Dedifferentiated amniotic fluid mesenchymal stem cell (primary cell): ENCODE results near the gene GTPBP6.
"Not testable (repeated sequence)": the region's sequence is repeated elsewhere in the genome, so short reads cannot be mapped to it uniquely, and the experiment has no call there.

Experiments used
- DNase-seq: peaks from one replicate; pipeline ENCODE4 v3.0.0-alpha.2; 2016; ENCODE audit errors: extremely low spot score

Gene GTPBP6

DNA sequence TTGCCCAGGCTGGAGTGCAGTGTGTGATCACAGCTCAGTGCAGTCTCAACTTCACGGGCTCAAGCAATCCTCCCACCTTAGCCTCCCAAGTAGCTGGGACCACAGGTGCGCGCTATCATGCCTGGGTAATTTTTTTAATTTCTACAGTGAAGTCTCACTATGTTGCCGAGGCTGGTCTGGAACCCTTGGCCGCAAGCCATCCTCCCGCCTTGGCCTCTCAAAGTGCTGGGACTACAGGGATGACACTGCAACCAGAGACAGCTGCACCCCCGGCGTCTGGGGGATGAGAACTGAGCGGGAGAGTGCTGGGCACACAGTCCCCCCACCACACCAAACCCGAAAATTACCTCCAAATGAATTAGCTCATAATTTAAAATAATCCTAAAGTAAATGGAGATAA, 33.1 kb upstream of the GTPBP6 start:
- DNase-seq: no peak

DNA sequence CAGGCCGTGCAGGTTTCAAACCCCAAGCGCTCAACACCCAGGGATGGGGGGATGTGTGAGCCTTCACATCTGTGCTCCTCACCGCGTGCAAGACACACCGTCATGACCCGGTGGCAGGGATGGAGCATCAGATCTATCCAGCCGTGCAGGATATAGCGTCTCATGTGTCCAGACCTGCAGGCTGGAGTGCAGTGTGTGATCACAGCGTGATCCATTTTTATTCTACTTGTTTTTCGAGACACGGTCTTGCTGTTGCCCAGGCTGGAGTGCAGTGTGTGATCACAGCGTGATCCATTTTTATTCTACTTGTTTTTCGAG, 32.7 kb upstream of the GTPBP6 start:
- DNase-seq: not testable (repeated sequence)

DNA sequence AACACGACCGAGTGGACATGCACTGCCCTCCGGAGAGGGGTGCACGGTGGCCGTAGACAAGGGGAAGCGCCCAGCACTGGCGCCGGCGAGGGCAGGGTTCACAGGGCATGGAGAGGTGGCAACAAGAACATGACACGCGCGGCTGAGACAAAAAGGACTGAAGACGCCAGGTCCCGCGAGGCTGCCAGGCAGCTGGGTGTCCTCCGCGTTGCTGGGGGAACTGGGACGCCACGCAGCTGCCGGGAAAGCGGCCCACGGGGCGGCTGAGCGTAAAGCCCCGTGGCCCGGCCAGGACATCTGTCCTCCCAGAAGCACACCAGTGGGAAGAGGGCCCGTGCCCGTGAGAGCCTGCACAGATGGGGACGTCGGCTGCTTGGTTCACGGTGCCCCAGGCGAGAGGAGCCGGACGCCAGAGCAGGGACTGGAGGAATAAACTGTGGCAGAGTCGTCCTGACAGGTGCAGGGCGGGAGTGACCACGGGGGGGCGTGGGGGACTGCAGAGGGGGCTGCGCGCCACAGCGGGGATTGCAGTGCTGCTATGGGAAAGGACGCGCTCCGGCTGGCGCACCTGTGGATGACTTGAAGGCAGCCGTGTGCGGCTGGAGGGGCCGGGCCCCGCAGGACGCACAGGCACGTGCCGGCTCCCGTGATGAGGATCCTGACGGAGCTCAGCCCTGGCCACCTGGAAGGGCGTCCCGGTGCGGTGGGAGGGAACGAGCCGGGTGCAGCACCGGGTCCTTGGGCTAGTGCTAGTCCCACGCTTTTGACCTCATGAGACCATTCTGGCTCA, 32.1 kb upstream of the GTPBP6 start:
- DNase-seq: no peak

DNA sequence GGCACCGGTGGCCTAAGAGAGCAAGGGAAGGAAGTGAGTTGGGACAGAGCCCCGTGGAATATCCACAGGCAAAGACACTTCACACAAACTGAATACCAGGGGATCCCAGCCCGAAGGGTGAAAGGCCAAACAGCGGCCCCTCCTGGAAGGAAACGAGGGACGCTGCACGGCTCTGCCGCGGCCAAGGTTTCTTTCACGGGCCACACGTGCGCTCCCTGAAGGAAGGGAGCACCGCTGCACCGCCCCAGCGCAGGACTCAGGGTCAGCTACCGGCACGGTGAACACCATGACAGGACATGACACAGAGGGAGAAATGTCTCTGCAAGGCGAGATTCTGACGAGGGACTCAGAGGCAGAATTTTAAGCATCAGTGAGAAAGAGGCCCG, 31.5 kb upstream of the GTPBP6 start:
- DNase-seq: no peak

DNA sequence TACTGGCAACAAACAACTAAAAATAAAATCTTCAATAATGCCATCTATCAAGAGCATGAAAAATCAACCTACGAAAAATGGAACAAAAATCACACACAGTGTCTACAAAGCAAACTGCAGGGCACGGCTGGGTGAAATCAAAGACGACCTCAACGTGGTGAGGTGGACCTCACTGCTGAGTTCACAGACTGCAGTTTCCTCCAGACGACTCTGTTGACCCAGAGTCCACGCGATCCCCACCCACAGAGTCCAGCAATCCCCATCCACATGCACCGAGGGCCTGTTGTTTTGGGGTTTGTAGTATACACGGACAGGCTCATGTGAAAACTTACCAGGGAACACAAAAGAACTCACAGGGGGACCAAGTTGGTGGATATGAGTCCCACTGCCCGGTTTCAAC, 31.1 kb upstream of the GTPBP6 start:
- no peak for DNase-seq

DNA sequence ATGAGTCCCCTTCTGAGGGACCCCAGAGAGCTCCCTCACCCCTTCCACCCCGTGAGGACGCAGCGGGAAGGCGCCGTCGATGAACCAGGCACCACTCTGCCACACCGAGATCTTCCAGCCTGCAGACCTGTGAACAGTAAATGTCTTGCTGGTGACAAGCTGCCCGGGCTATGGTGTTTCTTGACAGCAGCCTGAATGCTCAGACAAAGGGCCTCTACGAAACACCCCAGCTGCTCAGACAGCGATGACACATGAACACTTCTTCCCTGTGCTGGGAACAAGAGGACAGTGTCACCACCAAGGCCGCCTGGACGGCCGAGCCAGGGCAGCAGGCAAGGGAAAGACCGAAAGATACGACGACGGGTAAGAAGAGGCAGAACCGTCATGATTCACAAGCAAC, 30.6 kb upstream of the GTPBP6 start:
- no peak for DNase-seq

DNA sequence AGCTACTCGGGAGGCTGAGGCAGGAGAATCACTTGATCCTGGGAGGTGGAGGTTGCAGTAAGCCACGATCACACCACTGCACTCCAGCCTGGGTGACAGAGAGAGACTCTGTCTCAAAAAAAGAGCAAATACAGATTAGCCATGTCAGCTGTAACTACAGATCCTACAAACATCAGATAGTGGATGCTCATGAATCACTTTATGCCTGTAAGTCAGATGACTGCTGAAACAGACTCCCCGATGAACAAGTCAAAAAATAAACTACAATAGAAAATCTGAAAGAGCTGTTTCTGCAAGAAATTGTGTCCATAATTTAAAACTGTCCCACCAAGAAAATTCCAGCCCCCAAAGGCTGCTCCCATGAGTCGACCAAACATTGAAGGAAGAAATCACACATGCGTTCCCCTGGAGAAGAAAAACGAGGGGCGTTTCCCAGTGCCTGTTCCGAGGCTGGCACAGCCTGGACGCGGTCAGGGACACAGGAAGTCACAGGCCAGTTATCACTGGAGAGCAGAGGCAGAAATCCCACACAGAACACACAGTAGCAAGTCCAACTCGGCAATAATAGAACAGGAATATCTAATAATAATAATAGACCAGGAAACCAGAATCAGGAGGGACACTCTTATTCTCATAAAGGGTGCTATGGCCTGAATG, 30.0 kb upstream of the GTPBP6 start:
- no peak for DNase-seq

DNA sequence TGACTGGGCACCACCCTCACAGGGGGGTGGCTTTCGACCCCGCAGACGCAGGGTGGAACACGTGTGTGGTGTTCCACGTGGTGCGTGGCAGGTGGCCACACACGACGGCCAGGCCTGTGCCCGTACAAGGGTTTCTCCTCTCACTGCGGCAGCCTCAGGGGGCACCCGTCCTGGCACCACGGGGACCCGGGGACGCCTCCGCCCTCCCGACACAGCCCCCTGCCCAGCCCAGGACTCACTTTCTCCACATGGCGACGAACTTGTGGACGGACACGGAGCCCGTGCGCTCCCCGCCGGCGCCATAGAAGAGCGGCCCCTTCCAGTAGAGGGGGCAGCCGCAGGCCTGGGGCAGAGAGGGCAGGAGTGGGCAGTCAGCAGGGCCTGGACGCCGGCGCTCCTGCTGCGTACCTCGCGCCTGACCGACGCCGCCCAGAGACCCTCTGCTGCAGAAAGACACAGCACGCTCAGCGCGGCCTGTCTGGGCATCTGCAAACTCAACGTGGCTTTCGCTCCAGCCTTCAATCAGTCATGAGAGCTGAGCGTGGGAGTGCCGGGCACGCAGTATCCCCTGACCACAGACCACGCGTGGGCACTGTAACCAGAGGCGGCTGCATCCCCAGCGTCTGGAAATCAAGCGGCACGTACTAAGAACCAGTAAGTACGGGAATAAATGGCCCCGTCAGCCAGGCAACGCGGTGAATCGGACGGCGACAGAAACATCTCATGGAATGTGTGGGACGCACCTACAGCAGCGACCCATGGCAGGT, 28.9 kb upstream of the GTPBP6 start:
- DNase-seq: no peak

DNA sequence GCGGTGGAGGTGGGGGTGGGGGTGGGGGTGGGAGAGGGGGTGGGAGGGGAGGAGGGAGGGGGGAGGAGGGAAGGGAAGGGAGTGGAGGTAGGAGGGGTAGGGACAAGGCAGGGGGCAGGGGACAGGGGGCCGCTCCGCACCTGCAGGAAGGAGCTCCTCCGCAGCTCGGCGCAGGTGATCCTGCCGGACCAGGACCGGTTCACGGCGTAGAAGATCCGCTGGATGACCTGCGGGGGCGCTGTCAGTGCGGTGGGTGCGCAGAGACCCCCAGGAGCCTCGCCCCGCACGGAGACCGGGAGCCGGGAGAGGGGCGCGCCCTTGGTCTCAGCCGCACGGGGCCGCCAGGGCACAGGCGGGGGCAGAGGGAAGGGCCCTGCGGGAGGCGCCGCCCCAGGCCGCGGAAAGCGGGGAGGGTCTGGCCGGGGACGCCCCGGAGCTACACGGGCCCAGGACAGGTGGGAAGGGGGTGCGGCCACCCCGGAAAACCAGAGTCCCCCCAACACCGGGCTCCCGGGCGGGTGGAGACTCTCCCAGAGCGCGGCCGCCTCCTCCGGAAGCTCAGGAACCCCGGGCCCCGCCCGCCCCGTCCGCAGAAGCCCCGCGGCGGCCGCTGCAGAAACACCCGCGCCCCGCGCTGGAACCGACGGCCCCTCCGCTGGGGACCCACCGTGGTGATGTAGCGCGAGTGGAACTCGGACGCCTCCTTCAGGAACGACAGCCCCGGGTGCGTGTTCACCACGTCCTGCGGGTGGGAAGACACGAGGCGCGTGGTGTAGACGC, 27.6 kb upstream of the GTPBP6 start:
- no peak for DNase-seq

DNA sequence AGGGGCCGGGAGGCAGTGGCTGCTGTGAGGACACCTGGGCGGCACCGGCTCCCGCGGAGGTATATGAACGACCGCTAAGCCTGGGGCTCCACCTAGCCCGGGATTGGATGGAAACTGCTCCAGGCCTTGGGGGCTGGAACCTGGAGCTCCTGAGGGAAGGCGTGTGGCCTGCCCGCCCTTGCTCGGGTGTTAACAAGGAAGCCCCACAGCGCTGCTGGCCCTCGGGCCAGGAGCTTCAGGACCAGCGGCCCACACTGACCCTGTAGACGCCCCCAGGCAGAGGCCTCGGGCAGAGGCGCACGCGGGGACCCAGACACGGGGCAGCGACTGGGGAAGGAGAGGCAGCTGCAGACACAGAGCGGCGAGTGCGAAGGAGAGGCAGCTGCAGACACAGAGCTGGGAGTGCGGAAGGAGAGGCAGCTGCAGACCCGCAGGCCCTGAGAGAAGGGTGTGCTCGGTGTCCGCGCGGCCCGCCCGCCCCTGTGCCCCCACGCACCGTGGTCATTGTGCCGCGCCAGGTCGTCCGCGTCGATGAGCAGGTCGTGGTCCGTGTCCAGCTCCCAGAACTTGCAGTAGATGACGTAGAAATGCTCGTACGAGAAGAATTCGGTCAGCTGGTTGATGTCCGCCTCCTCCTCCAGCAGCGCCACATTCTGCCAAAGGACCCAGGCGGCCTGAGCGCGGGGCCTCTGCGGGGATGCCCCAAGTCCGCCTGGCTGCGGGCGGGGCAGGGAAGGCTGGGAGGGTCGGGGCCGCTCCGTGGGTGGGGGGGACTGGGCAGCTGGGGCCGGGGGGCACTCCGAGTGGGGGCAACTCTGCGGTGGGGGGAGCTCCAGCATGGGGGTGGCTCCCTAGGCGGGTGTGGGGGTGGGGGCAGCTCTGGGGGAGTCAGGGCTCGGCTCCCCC, 26.7 kb upstream of the GTPBP6 start:
- DNase-seq: no peak

DNA sequence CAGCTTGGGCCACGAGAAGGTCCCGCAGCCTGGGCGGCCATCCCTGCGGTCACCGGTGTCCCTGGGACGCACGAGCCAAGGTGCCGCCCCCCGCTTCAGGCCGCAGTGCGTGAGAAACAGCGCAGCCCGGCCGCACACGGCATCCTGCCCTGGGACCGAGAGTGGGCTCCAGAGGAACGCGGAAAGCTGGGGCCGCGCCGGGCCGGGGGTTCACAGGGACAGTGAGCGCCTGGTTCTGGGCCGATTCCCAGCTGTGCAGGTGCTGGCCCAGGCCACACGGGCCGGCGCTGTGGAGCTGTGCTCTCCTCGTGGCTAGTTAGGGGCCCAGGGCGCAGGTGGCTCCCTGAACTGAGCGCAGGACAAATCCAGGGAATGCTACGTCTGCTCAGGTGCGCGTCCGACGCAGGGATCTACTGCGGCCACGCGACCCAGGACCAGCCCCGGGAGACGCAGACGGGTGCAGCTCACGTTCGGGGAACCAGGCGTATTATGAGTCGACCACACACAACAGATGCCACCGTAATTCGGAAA, 25.8 kb upstream of the GTPBP6 start:
- no peak for DNase-seq

DNA sequence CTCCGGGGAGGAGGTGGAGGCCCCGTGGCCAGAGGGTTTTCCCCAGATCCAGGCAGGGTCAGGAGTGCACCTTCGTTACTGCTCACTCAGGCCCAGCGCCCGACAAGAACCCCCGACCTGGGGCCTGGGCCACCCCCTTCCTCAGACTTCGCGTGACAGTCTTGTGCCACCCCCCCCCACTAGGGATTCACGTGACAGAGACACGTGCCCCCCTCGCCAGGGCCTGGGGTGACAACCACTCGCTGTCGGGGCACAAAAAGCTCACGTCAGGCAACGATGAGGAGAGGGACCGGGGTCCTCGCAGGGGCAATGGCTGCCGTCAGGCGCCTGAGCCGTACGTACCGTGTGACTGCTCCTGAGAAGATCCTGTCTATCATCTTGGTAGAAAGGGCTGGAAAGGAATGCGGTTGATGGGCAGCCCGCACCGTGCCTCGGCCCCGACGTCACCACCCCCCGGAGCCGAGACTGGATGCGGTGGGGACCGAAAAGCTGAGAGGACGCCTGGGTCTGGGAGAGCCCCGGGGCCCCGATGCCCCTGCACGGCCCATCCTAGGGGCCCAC, 23.0 kb upstream of the GTPBP6 start:
- no peak for DNase-seq

DNA sequence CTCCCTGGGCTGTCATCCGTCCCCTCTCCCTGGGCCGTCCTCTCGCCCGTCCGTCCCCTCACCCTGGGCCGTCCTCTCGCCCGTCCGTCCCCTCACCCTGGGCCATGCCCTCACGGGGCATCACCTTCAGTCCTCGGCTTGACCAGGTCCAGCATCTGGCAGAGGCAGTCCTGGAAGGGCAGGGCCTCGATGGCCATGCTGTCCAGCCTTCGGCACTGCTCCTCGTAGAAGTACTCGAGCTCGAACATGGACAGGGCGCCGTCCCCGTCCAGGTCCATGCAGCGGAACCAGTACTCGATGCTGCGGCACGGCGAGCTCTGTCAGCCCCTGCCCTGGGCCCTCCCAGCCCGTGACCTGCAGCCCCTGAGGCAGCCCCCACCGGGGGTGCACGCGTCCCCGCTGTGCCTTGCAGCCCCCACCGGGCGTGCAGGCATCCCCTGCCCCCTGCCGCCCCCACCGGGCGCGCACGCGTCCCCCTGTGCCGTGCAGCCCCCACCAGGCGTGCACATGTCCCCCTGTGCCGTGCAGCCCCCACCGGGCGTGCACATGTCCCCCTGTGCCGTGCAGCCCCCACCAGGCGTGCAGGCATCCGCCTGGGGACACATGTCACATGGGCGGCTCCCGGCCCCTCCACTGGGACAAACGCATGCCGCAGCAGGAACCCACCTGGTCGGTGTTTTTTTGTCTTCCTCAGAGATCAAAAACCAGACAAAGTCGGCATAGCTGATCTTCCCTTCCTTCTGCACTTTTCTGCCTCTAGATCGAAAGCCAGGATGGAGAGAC, 22.2 kb upstream of the GTPBP6 start:
- DNase-seq: no peak

DNA sequence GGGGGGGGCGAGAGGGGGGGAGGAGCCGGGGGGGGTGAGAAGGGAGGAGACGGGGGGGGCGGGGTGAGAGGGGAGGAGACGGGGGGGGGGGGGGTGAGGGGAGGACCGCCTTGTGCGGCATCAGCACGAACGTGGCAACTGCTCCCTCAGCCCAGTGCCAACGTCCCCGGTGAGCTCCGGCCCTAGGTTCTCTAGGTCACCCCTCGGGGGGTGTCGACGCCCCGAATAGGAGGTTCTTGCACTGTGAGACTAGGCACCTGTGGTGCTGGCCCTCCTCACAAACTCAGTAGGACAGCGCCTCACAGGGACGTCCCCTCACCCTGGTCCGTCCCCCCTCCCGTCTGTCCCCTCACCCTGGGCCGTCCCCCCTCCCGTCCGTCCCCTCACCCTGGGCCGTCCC, 21.5 kb upstream of the GTPBP6 start:
- DNase-seq: no peak

DNA sequence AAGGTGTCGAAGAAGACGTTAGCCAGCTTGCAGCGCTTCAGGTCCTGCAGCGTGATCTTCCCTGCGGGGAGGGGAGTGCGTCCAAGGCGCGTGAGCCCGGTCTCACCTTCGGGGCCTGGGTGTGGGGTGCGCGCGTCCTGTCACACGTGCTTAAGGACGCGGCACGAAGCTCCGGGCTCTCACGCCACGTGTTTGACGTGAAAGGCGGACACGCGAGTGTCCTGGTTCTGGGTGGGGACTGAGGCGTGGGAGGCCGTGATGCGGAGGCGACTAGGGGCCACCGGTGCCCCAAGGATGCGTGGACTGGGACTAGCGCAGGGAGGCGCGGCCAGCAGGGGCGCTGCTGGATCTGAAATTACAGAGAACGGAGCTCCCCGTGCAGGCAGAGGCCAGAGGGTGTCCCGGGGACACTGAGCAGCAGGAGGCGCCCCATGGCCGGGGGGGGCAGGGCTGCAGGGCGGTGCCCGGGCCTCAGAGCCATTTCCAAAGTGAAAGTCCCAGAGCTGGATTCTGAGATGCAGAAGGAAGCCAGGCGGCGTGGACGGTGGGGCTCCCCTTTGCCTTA, 20.3 kb upstream of the GTPBP6 start:
- no peak for DNase-seq

DNA sequence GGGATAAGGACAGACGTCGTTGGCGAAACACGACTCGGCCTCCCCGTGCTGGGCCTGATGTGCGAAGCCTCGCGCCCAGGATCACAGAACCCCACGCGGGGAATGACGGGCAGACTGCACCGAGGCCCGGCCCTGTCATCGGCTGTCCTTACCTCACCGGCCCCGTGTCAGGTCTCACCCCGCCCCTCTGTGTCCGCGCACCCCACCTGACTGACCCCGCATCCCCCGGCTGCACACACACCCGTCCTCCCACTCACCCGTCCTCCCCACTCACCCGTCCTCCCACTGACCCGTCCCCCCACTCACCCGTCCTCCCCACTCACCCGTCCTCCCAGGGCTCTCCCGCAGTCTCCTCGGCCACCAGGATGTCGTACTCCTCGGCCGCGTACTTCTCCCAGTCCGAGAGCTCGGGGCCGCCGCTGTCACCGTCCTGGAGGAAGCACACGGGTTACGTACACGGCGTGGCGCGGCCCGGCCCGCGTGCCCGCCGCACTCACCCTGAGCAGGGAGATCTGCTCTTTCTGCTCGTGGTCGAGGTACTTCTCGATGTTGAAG, 19.8 kb upstream of the GTPBP6 start:
- DNase-seq: no peak

DNA sequence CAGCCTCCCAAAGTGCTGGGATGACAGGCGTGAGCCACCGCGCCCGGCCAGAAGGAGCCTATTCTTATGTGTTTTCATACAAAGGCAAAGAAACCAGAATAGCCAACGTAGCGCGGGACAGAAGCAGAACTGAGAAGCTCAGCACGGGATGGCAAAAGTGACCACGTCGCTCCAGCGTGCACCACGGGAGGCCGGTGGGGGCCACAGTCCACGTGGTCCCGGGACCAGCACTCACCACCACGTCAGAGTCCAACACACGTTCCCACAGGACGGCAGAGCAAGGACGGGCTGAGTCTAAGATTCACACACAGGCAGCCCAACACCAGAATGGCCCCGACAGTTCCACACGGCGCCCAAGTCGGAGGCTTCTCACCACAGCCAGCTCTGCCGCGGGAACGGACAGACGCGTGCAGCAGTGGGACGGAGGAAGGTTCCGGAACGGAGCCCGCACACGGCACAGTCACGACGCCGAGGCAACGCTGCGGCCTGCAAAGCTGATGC, 18.8 kb upstream of the GTPBP6 start:
- DNase-seq: no peak

DNA sequence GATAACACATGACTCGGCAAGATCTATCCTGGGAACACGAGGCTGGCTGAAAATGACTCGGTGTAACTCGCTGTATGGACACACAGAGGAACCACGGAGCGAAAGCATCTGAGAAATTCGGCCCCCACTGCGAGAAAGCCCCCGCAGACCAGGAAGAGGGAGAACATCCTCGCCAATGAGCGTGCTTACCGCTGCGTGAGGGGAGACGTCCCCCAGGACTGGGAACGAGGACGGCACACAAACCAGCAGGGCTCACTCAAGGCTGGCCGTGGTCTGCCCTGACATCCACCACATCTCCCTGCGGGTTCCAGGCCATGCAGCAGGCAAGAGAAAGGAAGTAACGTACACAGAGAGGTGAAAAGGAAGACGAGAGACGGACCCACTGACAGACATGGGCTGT, 17.6 kb upstream of the GTPBP6 start:
- DNase-seq: no peak

DNA sequence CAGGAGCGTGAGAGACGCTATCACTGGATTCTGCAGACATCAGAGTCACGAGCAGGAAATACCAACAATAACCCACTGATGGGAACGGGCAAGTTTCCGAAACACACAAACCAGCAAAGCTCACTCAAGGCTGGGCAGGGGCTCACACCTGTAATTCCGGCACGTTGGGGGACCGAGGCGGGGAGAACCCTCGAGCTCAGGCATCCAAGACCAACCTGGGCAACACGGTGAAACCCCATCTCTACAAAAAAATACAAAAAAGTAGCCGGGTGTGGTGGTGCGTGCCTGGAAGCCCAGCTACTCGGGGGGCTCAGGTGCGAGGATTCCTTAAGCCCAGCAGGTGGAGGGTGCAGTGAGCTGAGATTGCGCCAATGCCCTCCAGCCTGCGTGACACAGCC, 17.2 kb upstream of the GTPBP6 start:
- no peak for DNase-seq
